GM03348 (cell line): Measurements from ENCODE around the gene NCF4.

Source experiments
- DNase-seq: peaks from one replicate; pipeline ENCODE4 v3.0.0; 2012; ENCODE audit warnings: low spot score

The NCF4 gene

DNA sequence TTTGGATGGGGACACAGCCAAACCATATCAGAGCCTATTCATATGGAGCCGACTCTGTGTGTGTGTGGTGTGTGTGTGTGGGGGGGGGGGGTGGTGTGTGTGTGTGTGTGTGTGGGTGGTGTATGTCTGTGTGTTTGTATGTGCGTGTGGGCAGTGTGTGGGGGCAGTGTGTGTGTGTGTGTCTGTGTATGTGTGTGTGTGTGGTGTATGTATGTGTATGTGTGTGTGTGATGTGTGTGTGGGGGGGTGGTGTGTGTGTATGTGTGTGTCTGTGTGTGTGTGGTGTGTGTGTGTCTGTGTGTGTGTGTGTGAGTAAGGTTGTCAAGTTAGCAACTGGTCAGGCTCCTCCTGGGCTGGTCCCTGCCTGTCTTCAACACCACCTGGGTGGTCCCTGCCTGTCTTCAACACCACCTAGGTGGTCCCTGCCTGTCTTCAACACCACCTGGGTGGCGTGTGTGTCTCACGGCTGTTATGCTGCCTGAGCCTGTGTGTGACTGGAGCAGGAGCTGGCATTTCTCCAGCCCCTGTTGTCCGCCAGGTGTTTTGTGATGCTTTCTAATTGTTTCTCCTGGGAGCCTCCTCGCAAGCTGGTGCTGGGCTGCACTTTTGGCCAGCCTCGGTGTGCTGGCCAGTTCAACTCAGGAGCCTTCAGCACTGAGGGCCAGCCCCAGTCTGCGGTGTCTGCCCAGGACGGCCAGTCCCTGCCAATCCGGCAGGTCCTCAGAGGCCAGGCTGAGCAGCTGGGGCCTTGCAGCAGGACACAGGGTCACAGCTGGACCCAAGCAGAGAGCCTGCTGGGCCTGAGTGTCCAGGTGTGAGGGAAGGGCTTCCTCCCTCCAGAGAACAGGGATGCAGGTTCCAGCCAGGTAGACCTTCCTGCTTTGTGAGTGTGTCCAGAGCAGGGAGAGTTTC, 22.4 kb upstream of the NCF4 start:
- no peak for DNase-seq

GRCh38 chr22:36839356-36840073, 21.3 kb upstream of the NCF4 start:
- DNase-seq, result no peak

- no peak for DNase-seq
Measured at GRCh38 chr22:36840106-36840505, 20.7 kb upstream of the NCF4 start.

- DNase-seq, result no peak
Measured at GRCh38 chr22:36846271-36846670, 14.5 kb upstream of the NCF4 start.

GRCh38 chr22:36846949-36847348, 13.9 kb upstream of the NCF4 start:
- DNase-seq, result no peak

- no peak for DNase-seq
Measured at GRCh38 chr22:36850056-36850455, 10.8 kb upstream of the NCF4 start.

- DNase-seq, result no peak
Measured at GRCh38 chr22:36850682-36851081, 10.1 kb upstream of the NCF4 start.

- DNase-seq, result no peak
Measured at GRCh38 chr22:36852056-36852973, 8.5 kb upstream of the NCF4 start.

GRCh38 chr22:36853407-36854099, 7.3 kb upstream of the NCF4 start:
- DNase-seq, result peak; percentile 66

DNA sequence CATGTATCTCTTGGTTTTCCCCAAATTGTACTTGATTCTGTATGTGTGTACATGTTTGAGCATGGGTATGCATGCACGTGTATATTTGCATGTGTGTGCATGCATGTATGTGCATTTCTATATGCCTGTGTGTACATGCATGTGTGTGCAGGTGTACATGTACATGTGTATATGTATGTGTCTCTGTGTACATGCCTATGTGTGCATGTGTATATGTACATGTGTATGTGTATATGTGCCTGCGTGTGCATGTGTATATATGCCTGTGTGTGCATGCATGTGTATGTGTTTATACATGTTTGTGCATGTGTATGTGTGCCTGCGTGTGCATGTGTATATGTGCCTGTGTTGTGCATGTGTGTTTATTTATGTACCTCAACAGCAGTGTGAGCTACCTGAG, 5.3 kb upstream of the NCF4 start:
- no peak for DNase-seq

GRCh38 chr22:36856121-36856791, 4.5 kb upstream of the NCF4 start:
- DNase-seq, result peak; percentile 94

- no peak for DNase-seq
Measured at GRCh38 chr22:36856792-36857135, 4.0 kb upstream of the NCF4 start.

DNA sequence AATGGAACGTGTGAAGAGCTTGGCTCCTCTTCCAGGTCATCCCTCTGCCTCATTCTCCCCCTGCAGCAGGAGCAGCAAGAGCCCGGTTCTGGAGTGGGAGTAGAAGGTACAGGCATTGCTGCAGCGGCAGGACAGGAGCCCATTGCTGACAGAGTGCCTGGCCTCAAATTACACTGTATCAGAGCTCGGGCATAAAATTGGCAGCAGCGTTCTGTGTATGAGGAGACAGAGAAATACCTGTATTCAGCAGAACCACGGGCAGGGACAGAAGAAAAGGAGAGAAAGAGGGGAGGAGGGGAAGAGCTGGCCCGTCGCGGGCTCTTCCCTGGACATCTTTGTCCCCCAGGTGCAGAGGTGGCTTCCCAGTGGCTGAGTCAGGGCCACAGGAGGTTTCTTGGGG, 2.6 kb upstream of the NCF4 start:
- no peak for DNase-seq

DNA sequence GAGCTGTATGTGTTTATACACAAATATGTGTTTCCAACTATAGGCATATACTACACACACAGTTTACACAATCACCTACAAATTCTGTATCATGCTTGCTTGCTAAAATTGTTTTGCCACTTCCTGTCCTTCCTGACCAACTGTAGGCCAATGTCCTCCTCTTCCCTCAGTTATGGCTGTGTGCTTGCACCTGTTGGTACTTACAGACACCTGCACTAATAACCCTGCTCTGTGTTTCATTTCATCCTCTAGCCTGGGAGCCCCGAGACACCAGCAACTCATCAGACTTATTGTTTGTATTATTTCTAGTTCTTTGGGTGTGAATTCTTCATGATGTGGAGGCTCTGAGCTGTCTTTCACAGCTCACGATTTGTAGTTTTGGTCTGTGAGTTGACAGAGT, 1.8 kb upstream of the NCF4 start:
- DNase-seq, result no peak

GRCh38 chr22:36860017-36860416, 789 bp upstream of the NCF4 start:
- no peak for DNase-seq

GRCh38 chr22:36860438-36860820, 377 bp upstream of the NCF4 start:
- DNase-seq, result no peak

DNA sequence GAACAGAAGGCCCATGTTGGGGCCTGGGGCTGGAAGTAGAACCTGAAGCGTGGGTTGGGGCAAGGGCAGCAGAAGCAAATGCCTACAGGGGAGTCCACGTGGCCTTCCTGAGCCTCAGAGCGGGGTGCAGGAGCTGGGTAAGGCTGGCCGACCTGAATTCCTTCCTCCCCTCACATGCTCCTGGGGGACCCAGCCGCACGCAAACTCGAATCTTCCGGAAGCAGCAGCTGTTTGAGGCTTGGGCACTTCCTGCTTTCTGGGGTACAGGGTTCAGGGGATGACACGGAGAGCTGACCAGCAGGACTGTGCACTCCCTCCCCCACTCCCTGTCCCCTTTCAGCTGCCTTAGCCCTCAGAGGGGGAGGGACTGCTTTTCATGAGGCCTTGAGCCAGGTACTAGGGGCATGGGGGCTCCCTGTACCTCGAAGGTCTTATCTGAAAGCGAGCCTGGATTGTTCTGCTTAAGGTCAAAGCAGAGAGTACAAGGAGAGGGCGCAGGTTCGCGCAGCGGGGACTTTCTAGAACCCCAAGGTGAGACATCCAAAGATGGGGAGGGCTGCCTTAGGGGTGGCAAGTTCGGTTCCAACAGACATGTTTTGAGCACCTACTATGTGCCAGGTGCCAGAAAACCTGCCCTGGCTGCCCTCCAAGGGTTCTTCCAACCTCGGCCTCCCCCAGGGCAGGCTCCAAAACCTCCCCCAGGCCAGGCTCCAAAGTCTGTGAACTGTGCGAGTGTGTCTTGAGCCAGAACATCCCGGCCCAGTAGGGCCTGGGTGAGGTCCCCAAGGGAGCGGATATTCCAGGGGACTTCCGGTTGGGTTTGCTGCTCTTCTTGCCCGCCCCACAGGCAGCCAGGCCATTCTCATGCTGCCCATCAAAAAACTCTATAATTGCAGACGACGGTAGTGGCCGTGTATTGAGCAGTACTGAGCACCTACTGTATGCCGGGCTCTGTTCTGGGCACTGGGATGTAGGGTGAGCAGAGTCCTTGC, 1.7 kb downstream of the NCF4 start:
- no peak for DNase-seq

GRCh38 chr22:36863281-36863680, 2.5 kb downstream of the NCF4 start:
- no peak for DNase-seq

- DNase-seq, result no peak
Measured at GRCh38 chr22:36863979-36864378, 3.2 kb downstream of the NCF4 start.
